C4-2B (cell line): Measurements from ENCODE around the gene NBAS.

ENCODE experiments used
- CTCF ChIP-seq: fragments of 450-650 bp; conservative IDR thresholded peaks from 2 replicates; pipeline ENCODE4 v1.5.1; 2017; ENCODE audit warnings: mild to moderate bottlenecking
- ZFX ChIP-seq: fragments of 450-650 bp; IDR thresholded peaks from 2 replicates; pipeline ENCODE4 v1.6.1; 2017

GRCh38 chr2:15299904-15300520, 261.1 kb downstream of the NBAS start:
- TF ChIP-seq CTCF (no peak), ZFX (no peak)
